Epithelial cell of prostate (primary cell): Measurements from ENCODE around the gene CST1.
"Not testable (repeated sequence)": the region's sequence is repeated elsewhere in the genome, so short reads cannot be mapped to it uniquely, and the experiment has no call there.

Source experiments
- DNase-seq: peaks from one replicate; pipeline ENCODE4 v3.0.0-alpha.2; 2011; ENCODE audit warnings: low read depth, low spot score
- H3K27ac ChIP-seq: fragments of 450-650 bp; 2 replicates; pipeline ENCODE4 v1.5.1; 2017; ENCODE audit warnings: mild to moderate bottlenecking

Gene CST1

DNA sequence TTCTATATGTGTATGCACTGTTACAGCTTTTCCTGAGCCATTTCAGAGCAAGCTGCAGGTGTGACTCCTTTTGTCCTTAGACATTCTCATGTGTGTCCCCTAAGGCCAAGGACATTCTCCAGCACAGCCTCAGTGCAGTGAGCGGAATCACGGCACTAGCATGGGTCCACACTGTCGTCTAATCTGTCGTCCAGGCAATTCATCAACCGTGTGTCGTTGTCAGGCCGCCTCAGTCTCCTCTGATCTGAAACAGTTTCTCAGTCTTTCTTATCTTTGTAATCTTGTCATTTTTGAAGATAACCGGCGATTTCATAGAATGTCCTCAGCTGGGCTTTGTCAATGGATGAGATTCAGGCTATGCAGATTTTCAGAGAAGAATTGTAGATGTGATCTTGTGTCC, 31.4 kb downstream of the CST1 start:
- DNase-seq, H3K27ac ChIP-seq: not testable (repeated sequence)

DNA sequence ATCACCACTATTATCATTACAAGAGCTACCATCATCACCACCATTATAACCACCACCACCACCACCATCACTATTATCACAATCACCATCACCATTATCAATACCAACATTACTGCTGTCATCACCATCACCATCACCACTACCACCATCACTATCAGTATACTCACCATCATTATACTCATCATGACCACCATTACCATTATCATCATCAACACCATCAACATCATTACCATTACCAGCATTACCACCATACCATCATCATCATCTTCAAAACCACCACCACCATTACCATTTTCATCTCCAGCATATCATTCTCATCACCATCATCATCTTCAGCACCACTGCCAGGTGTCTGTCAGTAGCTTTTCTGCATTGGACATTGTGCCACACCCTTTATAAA, 39.0 kb downstream of the CST1 start:
- not testable (repeated sequence) for H3K27ac ChIP-seq, DNase-seq

DNA sequence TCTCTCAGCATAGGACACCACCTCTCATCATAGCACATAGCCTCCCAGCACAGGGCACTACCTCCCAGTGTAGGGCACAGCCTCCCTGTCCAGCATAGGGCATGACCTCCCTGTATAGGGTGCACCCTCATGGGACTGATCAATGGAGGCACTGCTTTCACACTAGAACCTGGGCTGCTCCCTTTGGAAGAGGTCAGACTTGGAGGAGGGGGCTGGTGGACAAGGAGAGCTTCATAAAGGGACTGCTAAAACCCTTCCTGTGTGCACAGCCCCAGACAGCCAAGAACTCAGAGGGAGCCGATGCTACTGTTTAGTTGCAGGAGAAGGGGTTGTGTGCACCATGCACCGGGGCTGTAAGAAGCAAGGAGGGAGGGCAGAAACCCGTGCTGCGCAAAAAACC, 40.0 kb downstream of the CST1 start:
- no peak overlapping the region for H3K27ac ChIP-seq
- no peak for DNase-seq

DNA sequence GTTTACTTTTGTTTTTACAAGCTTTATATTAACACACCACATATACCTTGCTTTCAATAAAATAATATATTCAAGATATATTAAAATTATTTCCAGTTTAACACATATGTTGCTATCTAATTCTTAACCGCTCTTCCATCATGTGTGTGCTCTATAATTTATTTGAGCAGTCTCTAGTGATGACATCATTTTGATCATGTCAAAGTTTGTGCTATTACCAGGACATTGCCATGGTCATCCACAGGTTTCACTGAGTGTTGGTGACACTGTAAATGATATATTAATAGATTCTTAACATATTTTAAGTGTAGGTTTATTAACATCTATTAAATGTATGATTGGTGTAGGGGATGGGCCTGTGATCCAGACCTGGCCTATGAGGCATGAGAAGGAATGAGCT, 44.8 kb downstream of the CST1 start:
- DNase-seq, result no peak
- no peak overlapping the region for H3K27ac ChIP-seq

DNA sequence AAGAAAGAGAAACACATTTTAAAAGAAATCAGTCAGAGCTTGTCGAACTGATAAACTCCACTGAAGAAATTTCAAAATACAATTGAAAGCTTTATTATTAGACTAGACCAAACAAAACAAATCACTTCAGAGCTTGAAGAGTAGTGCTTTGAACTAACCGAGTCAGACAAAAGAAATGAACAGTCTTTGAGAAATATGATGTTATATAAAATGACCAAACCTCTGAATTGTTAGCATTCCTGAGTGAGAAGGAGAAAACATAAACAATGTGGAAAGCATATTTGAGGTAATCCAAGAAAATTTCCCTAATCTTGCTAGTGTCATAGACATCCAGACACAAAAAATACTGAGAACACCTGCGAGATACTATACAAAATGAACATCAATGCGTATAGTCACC, 48.7 kb downstream of the CST1 start:
- no peak for DNase-seq
- no peak overlapping the region for H3K27ac ChIP-seq

DNA sequence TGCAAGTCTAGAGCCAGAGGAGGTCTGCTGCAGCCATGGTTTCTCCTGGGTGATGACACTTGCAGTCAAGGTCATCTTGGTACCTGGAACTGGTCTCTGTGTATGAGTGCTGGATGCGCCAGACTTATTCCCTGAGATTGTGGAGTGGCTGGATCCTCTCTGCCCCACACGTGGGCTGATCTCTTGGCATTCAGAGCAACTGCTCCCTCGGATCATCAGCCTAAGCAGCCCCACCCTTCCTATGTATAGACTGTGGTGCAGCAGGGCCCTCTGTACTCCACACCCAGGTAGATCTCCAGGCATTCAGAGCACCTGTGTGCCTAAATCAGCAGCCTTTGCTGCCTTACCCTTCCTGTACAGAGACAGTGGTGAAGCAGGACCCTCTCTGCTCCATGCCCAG, 49.8 kb downstream of the CST1 start:
- DNase-seq, result no peak

DNA sequence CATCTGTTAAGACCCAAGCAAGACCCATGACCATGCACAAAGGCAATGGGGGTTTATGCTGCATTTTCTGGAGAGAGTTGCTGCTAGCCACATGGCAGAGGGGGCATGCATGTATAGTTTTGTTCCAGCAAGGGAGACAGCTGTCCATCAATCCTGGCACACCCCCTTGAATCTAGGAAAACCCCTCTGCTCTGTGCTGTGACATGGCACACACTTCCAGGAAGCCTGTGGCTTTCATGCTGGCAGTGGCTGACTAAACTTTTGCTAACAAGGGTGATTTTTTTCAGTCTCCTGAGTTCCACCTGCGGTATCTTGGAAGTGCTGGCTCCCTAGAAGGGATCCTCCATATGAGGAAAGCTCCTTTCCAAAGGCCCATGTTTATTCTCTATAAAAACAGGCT, 52.8 kb downstream of the CST1 start:
- DNase-seq, result no peak
- H3K27ac ChIP-seq, result no peak overlapping the region

More for the DNA sequence above, 49.8 kb downstream of the CST1 start:
- H3K27ac ChIP-seq, result no peak overlapping the region
